GM12872 (cell line): ENCODE results near the gene CPLANE1.

ENCODE experiments used
- TF ChIP-seq, protein P1 (sequence below): IDR thresholded peaks from 3 replicates; pipeline ENCODE4 v1.5.1; 2011; ENCODE audit warnings: low read depth, mild to moderate bottlenecking, low read length, moderate library complexity; ENCODE audit not compliant: insufficient read depth

The CPLANE1 gene

DNA sequence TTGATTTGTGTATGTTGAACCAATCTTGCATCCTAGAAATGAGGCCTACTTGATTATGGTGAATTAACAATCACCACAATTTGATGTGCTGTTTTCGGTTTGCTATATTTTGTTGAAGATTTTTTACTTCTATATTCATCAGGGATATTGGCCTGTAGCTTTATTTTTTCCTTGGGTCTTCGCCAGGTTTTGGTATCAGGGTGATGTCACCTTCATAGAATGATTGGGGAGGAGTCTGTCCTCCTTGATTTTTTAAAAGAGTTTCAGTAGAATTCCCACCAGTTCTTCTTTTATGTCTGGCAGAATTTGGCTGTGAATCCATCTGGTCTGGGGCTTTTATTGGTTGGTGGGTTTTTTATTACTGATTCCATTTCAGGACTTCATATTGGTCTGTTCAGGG is 115.2 kb downstream of the CPLANE1 start:
- TF ChIP-seq, protein P1, sequence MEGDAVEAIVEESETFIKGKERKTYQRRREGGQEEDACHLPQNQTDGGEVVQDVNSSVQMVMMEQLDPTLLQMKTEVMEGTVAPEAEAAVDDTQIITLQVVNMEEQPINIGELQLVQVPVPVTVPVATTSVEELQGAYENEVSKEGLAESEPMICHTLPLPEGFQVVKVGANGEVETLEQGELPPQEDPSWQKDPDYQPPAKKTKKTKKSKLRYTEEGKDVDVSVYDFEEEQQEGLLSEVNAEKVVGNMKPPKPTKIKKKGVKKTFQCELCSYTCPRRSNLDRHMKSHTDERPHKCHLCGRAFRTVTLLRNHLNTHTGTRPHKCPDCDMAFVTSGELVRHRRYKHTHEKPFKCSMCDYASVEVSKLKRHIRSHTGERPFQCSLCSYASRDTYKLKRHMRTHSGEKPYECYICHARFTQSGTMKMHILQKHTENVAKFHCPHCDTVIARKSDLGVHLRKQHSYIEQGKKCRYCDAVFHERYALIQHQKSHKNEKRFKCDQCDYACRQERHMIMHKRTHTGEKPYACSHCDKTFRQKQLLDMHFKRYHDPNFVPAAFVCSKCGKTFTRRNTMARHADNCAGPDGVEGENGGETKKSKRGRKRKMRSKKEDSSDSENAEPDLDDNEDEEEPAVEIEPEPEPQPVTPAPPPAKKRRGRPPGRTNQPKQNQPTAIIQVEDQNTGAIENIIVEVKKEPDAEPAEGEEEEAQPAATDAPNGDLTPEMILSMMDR, result no peak

DNA sequence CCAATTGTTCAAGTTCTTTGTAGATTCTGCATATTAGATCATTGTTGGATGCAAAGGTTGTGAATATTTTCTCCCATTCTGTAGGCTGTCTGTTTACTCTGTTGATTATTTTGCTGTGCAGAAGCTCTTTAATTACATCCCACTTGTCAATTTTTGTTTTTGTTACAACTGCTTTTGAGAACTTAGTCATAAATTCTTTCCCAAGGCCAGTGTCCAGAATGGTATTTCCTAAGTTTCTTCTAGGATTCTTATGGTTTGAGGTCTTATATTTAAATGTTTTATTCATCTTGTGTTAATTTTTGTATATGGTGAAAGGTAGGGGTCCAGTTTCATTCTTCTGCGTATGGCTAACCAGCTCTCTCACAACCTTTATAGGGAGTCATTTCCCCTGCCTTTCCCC is 116.5 kb downstream of the CPLANE1 start:
- TF ChIP-seq, protein P1, result no peak

DNA sequence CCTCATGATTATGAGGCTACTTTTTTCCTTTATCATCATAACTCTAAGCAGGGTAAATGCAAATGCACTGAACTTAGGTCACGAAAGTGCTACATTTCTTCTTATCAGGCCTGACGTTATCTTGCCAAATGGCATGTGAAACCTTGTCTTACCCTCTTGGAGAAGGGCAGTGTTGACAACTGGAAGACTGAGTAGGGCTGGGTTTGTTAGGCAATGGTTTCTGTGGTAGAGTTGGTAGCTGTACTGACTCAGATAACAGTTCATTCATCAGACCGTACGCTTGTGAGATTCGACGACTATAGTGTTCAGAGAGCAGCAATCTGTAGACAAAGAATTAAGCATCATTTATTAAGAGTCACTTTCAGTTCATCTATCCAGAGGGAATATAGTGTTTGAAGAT is 127.7 kb downstream of the CPLANE1 start:
- TF ChIP-seq, protein P1, result no peak

- TF ChIP-seq, protein P1, result no peak
Observed at GRCh38 chr5:37121027-37121426, 128.1 kb downstream of the CPLANE1 start.

DNA sequence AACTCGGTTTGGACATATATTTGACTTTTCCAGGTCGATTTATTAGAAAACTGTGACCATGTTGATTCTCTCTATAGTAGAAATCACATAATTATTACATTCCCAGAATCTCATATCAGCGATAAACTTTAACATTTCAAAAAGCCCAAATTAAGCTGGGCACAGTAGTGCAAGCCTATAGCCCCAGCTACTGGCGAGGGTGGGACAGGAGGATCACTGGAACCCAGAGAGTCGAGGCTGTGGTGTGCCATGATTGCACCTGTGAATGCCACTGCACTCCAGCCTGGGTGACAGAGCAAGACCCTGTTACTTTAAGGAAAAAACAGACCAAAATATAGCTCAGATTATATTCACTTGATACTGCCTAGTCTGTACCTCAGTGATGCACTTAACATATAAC is 128.9 kb downstream of the CPLANE1 start:
- TF ChIP-seq, protein P1, result peak; percentile 10; the same call in 1 of the 3 replicates

DNA sequence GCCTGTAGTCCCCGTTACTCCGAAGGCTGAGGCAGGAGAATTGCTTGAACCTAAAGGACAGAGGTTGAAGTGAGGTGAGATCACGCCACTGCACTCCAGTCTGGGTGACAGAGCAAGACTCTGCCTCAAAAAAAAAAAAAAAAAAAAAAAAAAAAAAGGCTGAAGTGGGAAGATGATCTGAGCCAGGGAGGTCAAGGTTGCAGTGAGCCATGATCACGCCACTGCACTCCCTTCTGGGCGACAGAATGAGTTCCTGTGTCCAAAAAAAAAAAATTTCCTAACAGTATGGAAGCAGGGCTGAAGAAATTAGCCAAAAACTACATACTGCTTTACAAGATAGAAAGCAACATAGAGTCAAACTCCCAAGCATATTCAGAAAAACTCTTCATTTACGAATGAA is 132.8 kb downstream of the CPLANE1 start:
- TF ChIP-seq, protein P1, result no peak

DNA sequence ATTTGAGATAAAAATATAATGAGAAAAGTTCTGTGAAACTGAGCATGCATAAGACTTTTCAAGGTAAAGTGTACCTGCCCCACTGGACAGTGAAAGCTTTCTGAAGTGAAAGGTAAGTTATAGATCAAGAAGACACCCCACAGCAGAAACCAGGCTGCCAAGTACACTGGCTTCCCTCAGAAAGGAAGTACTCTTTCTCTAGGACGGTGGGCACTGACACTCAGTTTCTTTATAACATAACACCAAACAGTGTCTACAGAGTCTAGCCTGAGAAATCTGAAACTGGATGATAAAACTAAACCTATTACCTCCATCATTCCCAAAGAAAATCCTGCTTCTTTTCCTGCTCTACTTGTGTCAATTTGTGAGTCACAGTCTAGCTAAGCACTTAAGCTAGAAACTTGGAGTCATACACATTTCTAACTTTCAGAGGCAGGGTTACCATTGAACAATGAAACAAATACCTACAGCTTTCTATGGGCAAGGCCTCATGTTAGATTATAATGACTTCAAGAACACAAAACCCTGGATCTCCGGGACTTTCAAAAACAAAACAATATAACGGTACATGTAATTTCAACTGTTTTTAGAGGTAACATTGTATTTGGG is 136.7 kb downstream of the CPLANE1 start:
- TF ChIP-seq, protein P1, result no peak
